Head of caudate nucleus (tissue), 42 donors: ENCODE measurements around the gene SLC19A1.

Experiments
- DNase-seq, 42 donors: peaks; one replicate each; pipeline versions ENCODE4 v3.0.0 to v3.0.0-alpha.2; 2020 to 2021; ENCODE audit warnings: mixed read lengths in 7 of 42
- intact Hi-C: fragments of 100-400 bp; cut with DNase I; formaldehyde crosslinking; loops from one replicate; pipeline ENCODE4 v1.15.0; 2022

SLC19A1 gene

GRCh38 chr21:45542242-45542666, at the start of gene SLC19A1:
SLC19A1 (minus strand) TSS chr21:45542440; CDS start chr21:45537959, 4,481 bp downstream.
- intact Hi-C loops, result no loop called here
- DNase-seq, result peak in 41 of 42 donors; percentile 20 to 85 (median 75)

DNA sequence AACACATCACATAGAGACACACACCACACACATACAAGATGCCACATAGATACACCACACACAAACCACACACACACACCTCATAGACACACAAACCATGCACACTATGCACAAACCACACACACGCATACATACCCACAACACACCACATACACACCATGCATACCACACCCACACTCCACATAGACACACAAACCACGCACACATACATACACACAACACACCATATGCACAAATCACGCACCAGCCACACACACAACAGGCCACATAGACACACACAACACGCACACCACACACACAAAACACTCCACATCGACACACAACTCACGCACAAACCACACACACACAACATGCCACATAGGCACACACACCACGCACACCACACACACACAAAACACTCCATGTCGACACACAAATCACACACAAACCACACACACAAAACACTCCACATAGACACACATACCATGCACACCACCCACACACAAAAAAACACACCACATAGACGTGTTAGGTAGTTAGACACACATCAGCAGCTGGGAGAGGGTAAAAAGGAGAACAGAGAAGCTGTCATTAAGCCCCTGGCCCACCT, 49.5 kb upstream of the SLC19A1 start:
- DNase-seq, result peak in 4 of 42 donors; percentile 4 to 12 (median 8)
- intact Hi-C loops, result no loop called here

DNA sequence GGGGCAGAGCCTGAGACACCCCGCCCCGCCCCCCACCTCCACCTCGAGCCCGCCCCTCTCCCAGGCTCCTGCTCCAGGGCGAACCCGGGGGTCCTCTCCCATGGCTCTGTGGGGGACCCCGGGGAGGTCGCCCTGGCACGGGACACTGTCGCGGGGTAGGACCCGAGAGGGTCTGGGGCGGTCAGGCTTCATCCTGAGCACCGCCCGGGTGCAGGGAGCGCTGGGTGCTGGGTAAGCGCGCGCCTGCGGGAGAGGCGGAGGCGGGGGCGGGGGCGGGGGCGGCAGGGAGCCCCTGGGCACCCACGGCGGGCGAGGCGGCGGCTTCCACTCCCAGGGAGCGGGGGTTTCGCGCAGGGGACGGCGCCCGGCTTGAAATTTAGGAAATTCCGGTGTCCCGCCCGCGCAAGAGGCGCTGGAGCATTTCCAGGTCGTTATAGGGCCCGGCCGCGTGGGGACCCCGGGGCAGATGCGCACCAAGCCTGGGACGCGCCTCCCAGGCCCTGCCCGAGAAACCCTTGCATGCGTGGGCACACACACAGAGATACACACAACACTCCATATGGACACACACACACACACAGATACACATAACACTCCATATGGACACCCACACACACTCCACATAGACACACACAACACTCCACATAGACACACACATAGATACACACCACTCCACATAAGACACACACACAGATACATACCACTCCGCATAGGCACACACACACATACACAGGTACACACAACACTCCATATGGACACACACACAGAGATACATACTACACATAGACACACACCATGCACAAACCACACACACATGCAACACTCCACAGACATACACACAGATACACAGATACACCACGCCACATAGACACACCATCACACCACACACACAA, 48.7 kb upstream of the SLC19A1 start:
- intact Hi-C loops, result no loop called here
- DNase-seq, result peak in 6 of 42 donors; percentile 2 to 34 (median 10)

GRCh38 chr21:45590246-45590725, 48.0 kb upstream of the SLC19A1 start:
- intact Hi-C loops, result no loop called here
- peak in 12 of 42 donors; percentile 10 to 49 (median 26) for DNase-seq

GRCh38 chr21:45589686-45590245, 47.5 kb upstream of the SLC19A1 start:
- peak in 4 of 42 donors; percentile 4 to 11 (median 7) for DNase-seq
- intact Hi-C loops, result no loop called here

DNA sequence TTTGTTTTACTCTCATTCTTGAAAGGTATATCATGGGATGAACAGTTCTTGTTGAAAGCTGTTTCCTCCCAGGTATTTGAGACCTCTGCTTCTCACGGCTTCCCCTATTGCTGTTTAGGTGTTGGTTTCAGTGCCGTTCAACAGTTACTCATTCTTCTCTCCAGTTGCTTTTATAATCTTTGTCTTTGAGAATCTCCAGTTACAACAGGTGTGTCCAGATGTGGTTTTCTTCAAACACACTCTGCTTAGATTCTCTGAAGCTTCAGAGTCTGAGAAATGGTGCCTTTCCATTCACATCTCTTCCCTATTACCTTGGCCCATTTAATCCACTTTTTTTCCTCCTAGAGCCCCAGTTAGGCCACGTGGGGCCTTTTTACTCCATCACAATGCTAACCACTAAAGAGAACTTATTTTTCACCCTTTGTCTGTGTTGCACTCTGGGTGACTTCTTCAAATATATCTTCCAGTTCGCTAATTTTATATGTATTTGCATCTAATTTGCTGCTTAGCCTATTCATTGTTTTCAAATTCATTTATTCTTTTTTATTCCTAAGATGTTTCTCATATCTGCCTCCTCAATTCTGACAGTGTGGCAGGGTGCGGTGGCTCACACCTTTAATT, 46.7 kb upstream of the SLC19A1 start:
- DNase-seq, result no peak
- intact Hi-C loops, result no loop called here

DNA sequence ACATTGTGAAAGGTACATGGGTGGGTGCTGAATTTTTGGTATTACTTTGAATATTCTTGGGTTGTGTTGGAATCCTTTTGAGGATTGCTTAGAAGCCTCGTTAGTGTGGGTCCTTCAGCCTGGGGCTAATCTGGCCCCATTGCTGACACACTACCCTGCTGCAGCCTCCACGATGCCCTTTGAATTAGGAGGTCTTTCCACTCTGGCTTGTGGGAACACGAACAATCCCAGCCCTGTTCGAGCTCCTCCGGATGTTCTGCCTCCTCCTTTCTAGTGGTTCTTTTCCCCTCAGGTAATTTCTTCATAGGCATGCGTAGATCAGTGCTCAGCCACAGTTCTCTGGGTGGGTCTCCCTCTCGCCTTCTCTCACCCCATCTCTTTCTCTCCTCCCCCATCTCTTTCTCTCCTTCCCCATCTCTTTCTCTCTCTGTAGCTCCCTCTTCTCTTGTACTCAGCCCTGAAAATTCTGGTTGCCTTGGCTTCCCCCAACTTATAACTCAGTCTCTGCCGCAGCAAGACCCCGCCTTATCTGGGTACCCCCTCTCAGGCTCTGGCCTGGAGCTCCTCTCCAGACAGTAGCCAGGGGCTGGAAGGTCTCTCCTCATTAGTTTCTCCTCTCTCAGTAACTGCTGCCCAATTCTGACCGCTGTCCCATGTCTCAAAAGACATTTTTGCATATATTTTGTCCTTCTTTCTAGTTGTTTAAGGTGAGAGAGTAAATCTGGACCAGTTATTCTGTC, 46.0 kb upstream of the SLC19A1 start:
- DNase-seq, result no peak
- intact Hi-C loops, result no loop called here

GRCh38 chr21:45586289-45586858, 44.1 kb upstream of the SLC19A1 start:
- intact Hi-C loops, result no loop called here
- peak in 1 of 42 donors; percentile 5 for DNase-seq

DNA sequence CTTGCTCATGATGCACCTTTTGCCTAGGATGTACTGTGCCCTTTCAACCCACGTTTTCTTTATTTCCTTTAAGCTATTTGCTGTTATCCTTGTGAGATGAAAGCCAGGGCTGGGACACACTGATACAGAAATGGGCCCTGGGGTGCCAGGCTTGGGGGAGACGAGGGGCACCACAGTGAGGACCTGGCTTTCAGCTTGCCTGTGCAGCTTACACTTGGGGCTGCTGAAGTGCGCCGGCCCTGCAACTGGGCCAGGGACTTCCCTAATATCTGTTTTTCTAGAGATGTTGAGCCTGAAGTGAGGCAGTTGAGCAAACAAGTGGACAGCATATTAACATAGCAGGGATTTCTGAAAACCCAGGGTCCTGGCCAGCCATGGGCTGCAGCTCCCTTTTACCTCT, 42.5 kb upstream of the SLC19A1 start:
- peak in 3 of 42 donors; percentile 7 to 25 (median 7) for DNase-seq
- intact Hi-C loops, result no loop called here

GRCh38 chr21:45583831-45584509, 41.7 kb upstream of the SLC19A1 start:
- peak in 3 of 42 donors; percentile 6 to 11 (median 9) for DNase-seq
- intact Hi-C loops, result no loop called here

DNA sequence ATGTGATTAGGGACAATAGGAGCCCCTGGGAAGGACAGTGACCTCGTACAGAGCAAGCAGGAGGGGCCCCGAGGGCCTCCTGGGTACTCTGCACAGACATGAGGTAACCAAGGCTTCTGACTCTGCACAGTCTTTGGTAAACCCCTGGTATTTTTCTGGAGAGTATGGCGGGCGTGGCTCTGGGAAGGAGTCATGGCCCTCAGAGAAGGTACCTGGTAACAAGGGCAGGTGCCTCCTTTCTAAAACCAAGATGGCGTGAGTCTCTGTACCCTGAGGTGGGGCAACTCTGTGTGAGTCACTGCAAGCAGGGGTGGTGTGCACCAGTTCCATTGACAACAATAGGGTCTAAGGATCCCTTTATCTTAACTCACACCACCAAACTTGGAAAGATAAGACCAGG, 39.9 kb upstream of the SLC19A1 start:
- DNase-seq, result peak in 6 of 42 donors; percentile 1 to 16 (median 6)
- intact Hi-C loops, result no loop called here

- peak in 7 of 42 donors; percentile 1 to 31 (median 10) for DNase-seq
- intact Hi-C loops, result no loop called here
These were observed 39.1 kb upstream of the SLC19A1 start for GRCh38 chr21:45581322-45581712.

- intact Hi-C loops, result no loop called here
- peak in 10 of 42 donors; percentile 2 to 32 (median 14) for DNase-seq
These were observed 38.5 kb upstream of the SLC19A1 start for GRCh38 chr21:45580576-45581321.

GRCh38 chr21:45580181-45580575, 37.9 kb upstream of the SLC19A1 start:
- intact Hi-C loops, result no loop called here
- peak in 10 of 42 donors; percentile 4 to 39 (median 12) for DNase-seq

DNA sequence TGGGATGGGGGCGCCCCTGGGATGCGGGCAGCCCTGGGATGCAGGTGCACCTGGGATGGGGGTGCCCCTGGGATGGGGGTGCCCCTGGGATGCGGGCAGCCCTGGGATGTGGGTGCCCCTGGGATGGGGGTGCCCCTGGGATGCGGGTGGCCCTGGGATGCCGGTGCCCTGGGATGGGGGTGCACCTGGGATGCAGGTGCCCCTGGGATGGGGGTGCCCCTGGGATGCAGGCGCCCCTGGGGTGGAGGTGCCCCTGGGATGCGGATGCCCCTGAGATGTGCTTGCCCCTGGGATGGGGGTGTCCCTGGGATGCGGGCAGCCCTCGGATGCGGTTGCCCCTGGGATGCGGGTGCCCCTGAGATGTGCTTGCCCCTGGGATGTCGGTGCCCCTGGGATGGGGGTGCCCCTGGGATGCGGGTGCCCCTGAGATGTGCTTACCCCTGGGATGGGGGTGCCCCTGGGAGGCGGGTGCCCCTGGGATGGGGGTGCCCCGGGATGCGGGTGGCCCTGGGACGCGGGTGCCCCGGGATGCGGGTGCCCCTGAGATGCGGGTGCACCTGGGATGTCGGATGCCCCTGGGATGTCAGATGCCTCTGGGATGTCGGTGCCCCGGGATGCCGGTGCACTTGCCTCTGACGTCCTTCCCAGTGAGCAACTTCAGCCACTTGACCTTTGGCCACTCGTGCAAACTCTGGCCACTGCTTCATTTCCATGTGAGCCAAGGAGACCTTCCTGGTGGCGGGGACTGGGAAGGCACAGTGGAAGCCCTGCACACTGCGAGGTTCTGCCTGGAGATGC, 37.3 kb upstream of the SLC19A1 start:
- DNase-seq, result peak in 9 of 42 donors; percentile 3 to 32 (median 10)
- intact Hi-C loops, result no loop called here

GRCh38 chr21:45578811-45579381, 36.7 kb upstream of the SLC19A1 start:
- DNase-seq, result peak in 8 of 42 donors; percentile 3 to 26 (median 12)
- intact Hi-C loops, result no loop called here
